ENCODE measurements around the gene SEC16A.

DNA sequence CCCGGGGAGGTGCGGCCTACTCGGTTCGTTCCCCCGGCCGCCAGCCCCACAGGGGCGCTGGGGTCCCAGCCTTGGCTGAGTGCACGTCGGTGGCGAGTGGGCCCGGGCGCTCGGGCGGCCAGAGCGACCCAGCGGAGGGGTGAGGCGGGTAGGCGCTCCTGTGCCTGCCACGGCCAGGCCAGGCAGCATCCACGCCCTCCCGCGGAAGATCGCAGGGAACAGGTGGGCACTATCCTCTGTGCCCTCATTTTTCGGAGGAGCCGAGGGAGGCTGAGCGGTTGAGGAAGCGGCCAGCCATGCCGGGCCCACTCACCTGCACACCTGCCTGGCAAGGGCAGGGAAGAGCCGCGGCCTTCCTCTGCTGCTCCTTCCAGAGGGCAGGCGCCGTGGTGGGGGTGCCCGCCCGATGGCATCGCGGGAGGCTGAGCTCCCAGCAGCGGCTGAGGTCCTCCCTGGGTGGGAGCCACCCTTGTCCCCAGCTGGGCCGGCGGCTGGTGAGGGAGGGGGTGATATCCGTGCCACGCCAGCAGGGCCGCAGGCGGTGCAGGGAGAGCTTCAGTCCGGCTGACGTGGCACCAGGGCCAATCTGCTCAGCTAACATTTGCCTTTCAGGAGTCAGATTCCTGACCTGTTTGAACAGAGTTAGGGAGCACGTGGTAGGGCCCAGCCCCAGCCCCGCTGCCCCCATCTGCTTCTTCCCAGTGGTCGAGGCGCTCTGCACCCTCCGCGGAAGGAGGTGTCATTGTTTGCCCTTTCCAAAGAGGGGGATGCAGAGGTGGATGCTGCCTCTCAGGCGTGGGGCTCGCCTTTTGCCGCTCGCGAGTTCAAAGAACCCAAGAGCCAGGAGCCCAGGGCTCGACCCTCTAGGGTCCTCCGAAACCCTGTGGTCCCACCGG lies 1.6 kb upstream of the SEC16A start:
- TF ChIP-seq, protein P1, sequence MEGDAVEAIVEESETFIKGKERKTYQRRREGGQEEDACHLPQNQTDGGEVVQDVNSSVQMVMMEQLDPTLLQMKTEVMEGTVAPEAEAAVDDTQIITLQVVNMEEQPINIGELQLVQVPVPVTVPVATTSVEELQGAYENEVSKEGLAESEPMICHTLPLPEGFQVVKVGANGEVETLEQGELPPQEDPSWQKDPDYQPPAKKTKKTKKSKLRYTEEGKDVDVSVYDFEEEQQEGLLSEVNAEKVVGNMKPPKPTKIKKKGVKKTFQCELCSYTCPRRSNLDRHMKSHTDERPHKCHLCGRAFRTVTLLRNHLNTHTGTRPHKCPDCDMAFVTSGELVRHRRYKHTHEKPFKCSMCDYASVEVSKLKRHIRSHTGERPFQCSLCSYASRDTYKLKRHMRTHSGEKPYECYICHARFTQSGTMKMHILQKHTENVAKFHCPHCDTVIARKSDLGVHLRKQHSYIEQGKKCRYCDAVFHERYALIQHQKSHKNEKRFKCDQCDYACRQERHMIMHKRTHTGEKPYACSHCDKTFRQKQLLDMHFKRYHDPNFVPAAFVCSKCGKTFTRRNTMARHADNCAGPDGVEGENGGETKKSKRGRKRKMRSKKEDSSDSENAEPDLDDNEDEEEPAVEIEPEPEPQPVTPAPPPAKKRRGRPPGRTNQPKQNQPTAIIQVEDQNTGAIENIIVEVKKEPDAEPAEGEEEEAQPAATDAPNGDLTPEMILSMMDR (IDR thresholded peaks at IDR 0.05; ENCODE audit: insufficient read depth, low read length), result no peak
- TF ChIP-seq POLR2AphosphoS5 (IDR thresholded peaks at IDR 0.05; ENCODE audit: low read depth) (no peak), GABPA (IDR thresholded peaks at IDR 0.05; ENCODE audit: low read depth) (no peak), SPI1 (IDR thresholded peaks at IDR 0.05; ENCODE audit: borderline replicate concordance, low read depth) (no peak)
- TF ChIP-seq, protein P2, sequence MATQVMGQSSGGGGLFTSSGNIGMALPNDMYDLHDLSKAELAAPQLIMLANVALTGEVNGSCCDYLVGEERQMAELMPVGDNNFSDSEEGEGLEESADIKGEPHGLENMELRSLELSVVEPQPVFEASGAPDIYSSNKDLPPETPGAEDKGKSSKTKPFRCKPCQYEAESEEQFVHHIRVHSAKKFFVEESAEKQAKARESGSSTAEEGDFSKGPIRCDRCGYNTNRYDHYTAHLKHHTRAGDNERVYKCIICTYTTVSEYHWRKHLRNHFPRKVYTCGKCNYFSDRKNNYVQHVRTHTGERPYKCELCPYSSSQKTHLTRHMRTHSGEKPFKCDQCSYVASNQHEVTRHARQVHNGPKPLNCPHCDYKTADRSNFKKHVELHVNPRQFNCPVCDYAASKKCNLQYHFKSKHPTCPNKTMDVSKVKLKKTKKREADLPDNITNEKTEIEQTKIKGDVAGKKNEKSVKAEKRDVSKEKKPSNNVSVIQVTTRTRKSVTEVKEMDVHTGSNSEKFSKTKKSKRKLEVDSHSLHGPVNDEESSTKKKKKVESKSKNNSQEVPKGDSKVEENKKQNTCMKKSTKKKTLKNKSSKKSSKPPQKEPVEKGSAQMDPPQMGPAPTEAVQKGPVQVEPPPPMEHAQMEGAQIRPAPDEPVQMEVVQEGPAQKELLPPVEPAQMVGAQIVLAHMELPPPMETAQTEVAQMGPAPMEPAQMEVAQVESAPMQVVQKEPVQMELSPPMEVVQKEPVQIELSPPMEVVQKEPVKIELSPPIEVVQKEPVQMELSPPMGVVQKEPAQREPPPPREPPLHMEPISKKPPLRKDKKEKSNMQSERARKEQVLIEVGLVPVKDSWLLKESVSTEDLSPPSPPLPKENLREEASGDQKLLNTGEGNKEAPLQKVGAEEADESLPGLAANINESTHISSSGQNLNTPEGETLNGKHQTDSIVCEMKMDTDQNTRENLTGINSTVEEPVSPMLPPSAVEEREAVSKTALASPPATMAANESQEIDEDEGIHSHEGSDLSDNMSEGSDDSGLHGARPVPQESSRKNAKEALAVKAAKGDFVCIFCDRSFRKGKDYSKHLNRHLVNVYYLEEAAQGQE (IDR thresholded peaks at IDR 0.05; ENCODE audit: insufficient replicate concordance, low read depth), result no peak
